CD4-positive, alpha-beta T cell treated with Interleukin-15 for 1 hour (primary cell): ENCODE results near the gene BCAN.
"Not testable (repeated sequence)": the region's sequence is repeated elsewhere in the genome, so short reads cannot be mapped to it uniquely, and the experiment has no call there.

Source experiments
- DNase-seq: peaks from one replicate; pipeline ENCODE4 v3.0.0-alpha.2; 2020

The BCAN gene

DNA sequence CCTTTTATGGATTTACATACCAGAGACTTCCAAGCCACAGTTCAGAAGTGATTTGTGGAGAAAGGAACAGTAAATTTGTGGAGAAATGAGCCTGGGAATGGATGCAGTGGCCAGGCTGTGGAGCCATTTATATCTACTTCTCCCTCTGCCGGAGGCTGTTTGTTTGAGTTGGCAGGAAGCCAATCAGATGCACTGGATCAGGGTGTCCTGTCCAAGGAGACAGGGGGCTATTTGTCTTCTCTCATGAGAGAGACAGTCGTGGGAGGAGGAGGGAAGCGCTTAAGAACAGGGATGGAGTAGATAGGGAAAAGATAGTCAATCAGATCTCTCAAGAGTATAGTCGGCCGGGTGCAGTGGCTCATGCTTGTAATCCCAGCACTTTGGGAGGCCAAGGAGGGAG, 25.5 kb upstream of the BCAN start:
- DNase-seq = no peak

DNA sequence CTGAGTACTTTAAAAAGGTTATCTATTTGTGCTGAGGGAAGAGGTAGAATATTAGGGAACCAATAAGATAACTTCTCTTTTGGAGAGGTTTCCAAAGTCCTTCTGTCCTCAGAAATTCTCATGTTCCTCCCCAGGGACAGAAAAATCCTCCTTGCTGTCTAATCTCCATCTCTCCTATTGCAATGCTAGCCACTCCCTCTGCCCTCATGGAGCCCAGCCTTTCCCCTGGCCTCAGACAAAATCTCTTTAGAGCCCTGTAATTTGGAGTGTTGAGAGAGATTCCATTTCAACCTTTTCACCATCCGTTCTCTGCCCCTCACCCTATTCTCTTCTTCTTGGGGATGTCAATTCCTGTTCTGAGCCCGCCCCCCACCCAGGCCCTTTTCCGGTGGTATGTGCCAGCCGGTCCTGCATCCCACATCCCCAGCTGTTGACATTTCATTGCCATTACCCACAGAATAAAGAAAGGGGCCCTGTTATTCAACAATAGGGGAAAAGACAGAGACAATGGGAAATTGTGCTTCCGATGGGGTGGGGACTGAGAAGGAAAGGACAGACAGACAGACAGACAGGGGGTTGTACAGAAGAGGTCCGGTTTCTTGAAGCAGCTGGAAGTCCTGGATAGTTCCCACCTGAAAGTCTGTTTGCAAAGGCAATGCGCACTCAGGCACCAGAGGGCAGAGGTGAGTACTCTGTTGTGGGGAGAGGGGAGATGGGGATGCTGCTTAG, 22.9 kb upstream of the BCAN start, which contains the start of gene HAPLN2:
TSS of gene HAPLN2 (plus strand) at position 563 of the 729 bp plus-strand sequence. CDS start 4,076 bp downstream, outside the sequence.
- DNase-seq = no peak

DNA sequence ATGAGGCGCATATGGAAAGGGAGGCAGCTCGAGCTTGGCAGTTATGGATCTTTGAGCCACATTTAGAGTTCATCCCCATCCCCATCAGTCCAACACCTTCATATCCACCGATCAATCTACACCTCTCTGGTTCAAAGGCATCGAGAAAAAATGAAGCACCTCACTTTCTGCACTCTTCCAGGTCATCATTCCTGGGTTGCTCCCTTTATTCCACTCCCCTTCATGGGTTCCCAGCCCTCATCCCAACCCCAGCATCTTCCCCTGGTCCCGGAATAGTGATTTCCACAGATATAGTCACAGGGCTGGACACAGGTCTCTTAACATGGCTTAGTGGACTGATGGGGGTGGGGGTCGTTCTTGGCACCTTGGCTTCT, 22.3 kb upstream of the BCAN start:
- no peak for DNase-seq

- no peak for DNase-seq
These were observed 19.2 kb upstream of the BCAN start for GRCh38 chr1:156622581-156623297.

DNA sequence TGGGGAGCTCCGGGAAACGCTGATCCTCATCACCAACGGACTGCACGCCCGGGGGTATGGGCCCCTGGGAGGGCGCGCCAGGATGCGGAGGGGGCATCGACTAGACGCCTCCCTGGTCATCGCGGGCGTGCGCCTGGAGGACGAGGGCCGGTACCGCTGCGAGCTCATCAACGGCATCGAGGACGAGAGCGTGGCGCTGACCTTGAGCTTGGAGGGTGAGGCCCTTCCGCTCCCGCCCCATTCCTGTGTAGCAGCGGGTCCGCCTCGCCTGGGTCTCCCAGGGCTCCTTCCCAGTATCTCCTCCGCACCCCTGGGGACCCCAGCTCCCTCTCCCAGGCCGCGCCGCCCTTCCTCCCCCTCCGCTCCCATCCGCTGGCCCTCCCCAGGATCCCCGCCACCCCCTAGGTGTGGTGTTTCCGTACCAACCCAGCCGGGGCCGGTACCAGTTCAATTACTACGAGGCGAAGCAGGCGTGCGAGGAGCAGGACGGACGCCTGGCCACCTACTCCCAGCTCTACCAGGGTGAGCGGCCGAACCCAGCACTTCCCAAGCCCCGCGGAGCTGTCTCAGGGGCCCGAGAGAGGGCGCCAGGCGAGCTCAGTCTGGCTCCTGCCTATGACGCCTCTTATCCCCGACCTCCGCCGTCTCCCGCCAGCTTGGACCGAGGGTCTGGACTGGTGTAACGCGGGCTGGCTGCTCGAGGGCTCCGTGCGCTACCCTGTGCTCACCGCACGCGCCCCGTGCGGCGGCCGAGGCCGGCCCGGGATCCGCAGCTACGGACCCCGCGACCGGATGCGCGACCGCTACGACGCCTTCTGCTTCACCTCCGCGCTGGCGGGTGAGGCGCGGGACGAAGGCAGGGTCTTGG, 17.7 kb upstream of the BCAN start:
- DNase-seq = no peak

- DNase-seq = no peak
These were observed 17.0 kb upstream of the BCAN start for GRCh38 chr1:156624814-156625435.

DNA sequence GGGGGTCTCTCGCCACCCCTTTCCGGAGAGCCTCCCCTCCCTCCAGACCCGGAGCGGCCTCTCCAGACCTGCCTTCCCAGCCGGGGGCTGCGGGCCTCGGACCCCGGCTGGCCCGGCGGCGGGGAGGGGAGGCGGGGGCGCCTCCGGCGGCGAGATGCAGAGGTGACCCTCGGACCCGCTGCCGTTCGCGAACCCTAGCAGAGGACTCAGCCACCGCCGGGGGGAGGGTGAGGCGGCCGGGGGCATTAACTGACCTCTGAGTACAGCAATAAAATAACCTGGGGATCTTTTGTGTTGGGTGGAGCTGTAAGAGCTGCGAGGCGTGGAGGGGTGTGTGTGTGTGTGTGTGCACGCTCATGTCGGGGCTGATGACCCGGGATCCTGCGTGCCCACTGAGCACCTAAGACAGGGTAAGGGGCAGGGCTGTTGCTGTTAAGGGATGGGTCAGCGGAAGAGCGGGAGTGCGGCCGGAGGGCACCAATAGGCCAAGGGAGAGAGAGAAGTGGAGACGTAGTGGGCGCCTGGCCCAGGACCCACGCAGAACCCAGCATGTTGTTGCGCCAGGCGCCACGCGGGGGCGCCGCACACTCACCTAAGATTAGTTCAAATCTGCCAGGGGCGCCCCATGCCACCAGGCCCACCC, 16.4 kb upstream of the BCAN start:
- peak; percentile 55 for DNase-seq

DNA sequence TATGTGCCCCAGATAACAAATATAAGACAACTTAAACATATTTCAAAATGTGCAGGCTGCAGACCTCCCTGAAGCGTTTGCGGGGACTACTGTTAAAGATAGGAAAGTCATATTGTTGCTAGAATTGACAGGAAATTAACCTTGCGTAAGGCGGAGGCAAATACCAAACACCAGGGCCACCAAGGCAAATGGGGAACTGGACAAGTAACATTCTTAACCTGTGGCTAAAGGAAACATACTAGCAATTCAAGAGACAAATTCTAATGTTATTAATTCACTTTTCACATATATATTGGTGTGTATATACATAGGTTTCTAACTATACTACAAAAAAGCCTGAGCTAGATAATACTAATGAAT, 15.9 kb upstream of the BCAN start:
- DNase-seq = no peak

DNA sequence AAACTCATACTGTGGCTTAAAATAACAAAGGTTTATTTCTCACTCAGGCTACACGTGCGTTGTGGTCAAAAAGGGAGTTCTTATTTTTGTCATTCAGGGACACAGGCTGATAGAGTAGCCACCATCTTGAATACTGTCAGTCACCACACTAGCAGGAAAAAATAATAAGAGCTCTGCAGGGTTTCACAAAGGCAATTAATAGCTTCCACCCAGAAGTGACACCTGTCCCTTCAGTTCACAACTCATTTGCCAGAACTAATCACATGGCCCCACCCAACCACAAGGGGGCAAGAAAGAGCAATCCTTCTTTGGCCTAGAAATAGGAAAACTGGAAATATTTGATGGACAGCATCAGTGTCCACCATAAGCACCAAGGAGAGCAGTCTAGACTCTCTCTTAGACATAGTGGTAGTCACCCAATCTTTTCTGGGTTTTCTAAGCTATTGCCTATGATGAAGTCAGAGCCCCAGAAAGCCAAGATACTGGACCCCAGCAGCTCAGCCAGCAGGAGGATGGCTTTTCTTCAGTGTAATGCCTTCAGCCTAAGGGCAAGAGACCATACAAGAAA, 14.5 kb upstream of the BCAN start:
- no peak for DNase-seq

DNA sequence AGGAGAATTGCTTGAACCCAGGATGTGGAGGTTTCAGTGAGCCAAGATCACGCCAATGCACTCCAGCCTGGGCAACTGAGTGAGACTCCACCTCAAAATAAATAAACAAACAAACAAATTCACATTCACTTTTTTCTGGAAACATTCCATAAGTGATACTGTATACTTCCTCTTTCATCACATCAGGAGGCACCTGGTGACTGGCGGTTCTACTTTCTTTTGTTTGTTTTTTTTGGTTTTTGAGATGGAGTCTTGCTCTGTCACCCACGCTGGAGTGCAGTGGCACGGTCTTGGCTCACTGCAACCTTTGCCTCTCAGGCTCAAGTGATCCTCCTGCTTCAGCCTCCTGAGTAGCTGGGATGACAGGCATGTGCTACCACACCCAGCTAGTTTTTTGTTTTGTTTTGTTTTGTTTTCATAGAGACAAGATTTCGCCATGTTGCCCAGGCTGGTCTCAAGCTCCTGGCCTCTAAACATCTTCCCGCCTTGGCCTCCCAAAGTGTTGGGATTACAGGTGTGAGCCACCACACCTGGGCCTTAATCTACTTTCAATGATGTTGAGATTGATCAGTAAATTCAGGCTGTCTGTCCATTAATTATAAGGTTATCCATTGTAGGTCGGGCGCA, 12.0 kb upstream of the BCAN start:
- no peak for DNase-seq

DNA sequence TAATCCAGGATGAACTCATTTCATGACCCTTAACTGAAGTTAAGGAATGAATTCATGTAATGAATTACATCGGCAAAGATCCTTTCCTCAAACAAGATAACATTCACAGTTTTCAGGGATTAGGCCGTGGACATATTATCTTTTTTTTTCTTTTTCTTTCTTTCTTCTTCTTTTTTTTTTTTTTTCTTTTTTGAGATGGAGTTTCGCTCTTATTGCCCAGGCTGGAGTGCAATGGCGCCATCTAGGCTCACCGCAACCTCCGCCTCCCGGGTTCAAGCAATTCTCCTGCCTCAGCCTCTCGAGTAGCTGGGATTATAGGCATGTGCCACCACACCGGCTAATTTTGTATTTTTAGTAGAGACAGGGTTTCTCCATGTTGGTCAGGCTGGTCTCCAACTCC, 10.8 kb upstream of the BCAN start:
- not testable (repeated sequence) for DNase-seq

GRCh38 chr1:156632355-156632754, 9.6 kb upstream of the BCAN start:
- no peak for DNase-seq

DNA sequence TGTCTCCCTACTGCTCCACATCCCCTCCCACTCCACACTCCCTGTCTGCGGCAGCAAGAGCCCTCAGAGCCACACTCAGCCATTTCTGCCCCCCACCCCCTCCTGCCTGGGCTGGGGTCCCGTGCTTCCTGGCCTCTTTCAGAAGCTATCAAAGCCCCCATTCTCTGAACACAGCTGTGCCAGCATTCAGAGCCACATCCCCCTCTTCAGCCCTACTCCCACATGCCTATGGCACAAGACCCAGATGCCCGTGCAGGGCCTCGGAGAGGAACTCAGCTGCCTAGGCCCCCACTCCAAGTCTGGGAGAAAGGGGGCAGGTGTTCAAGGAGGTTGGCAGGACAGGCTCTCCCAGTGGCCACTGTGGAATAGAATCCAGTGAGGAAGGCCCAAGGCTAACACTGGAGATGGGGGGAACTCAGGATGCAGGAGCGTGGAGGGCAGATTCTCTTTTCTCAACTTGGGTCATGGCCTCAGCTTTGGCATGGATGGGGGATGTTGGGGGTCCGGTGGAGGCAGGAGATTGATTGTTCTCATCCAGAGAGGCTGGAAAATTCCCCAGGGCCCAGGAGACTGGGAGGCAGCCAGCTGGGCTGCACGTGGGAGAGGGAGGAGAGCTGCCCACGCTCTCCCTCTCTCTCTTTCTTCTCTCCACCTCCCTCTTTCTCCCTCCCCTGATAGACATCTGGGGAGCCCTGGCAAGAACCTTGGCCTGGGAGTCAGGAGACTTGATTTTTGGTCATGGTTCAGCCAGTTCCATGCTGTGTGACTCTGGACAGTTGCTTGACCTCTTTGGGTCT, 3.5 kb upstream of the BCAN start:
- no peak for DNase-seq

GRCh38 chr1:156639601-156640101, 2.3 kb upstream of the BCAN start:
- no peak for DNase-seq

DNA sequence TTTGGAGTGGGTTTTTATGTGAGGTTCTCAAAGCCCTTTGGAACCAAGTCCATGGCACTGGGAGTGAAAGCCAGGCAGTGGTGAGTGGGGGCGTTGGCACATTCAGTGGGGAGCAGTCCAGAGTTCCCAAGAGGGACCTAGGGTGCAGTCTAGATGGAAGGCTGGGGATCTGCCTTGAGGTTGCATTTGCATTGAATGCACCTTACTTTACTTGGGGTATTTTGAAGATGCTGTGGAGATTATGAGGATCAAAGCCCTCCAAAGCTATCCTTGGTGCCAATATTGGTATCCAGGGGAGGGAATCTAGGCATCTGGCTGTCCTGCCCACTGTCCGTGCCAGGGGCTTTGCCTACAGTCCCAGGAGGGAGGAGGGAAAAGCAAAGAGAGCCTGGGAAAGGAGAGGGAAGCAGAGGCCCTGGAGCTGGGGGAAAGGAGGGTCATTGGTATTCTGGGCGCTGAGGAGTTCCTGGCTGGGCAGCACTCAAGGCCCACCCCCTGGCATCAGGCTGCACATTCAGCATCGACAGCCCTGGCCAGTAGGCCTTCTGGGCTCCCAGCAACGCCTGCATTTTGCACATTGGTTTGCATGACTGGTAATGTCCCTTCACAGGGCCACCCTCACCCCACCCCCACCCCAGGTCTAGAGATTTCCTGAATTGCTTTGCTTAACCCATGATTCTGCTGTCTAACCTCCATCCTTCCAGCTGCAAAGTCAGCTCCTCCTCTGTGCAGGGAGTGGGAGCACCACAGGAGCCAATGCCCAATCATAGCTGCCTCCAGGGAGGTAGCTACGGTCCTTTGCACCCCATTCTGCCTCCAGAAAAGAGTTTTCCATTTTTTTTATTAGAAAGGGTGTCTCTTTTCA, 843 bp upstream of the BCAN start:
- no peak for DNase-seq

- no peak for DNase-seq
These were observed 540 bp downstream of the BCAN start for GRCh38 chr1:156642265-156643048.

- no peak for DNase-seq
These were observed 1.3 kb downstream of the BCAN start for GRCh38 chr1:156643049-156643777.

- DNase-seq = peak; percentile 33
These were observed 1.8 kb downstream of the BCAN start for GRCh38 chr1:156643778-156644092.
